GM18867 (cell line): ENCODE data around the gene EFL1.

Experiments used
- ATAC-seq: cut with Tn5 transposase; IDR thresholded peaks from one replicate; pipeline ENCODE4 v1.9.1; 2021; ENCODE audit warnings: mild to moderate bottlenecking, moderate library complexity; ENCODE audit not compliant: unreplicated experiment

Gene EFL1

GRCh38 chr15:82168296-82168695 lies 94.2 kb downstream of the EFL1 start:
- ATAC-seq, result no peak

GRCh38 chr15:82165948-82166376 lies 96.6 kb downstream of the EFL1 start:
- no peak for ATAC-seq

GRCh38 chr15:82159922-82160321 lies 102.6 kb downstream of the EFL1 start:
- no peak for ATAC-seq

GRCh38 chr15:82158811-82159210 lies 103.7 kb downstream of the EFL1 start:
- ATAC-seq, result no peak

- ATAC-seq, result no peak
Measured at GRCh38 chr15:82150645-82151044, 111.9 kb downstream of the EFL1 start.

- ATAC-seq, result no peak
Measured at GRCh38 chr15:82146990-82147461, 115.5 kb downstream of the EFL1 start.

GRCh38 chr15:82146576-82146975 lies 116.0 kb downstream of the EFL1 start:
- ATAC-seq, result no peak

GRCh38 chr15:82143390-82144385 lies 118.8 kb downstream of the EFL1 start:
- ATAC-seq, result no peak

GRCh38 chr15:82140886-82141285 lies 121.6 kb downstream of the EFL1 start:
- no peak for ATAC-seq

GRCh38 chr15:82139823-82140268 lies 122.7 kb downstream of the EFL1 start:
- no peak for ATAC-seq

- ATAC-seq, result no peak
Measured at GRCh38 chr15:82138306-82138705, 124.2 kb downstream of the EFL1 start.

GRCh38 chr15:82137261-82137660 lies 125.3 kb downstream of the EFL1 start:
- ATAC-seq, result no peak

GRCh38 chr15:82136120-82136519 lies 126.4 kb downstream of the EFL1 start:
- no peak for ATAC-seq

- no peak for ATAC-seq
Measured at GRCh38 chr15:82135638-82136037, 126.9 kb downstream of the EFL1 start.

- ATAC-seq, result no peak
Measured at GRCh38 chr15:82134461-82134860, 128.1 kb downstream of the EFL1 start.

- ATAC-seq, result no peak
Measured at GRCh38 chr15:82133251-82133650, 129.3 kb downstream of the EFL1 start.

GRCh38 chr15:82132742-82133141 lies 129.8 kb downstream of the EFL1 start:
- no peak for ATAC-seq

GRCh38 chr15:82132096-82132495 lies 130.4 kb downstream of the EFL1 start:
- no peak for ATAC-seq

- ATAC-seq, result no peak
Measured at GRCh38 chr15:82130248-82130647, 132.3 kb downstream of the EFL1 start.

- no peak for ATAC-seq
Measured at GRCh38 chr15:82129761-82130160, 132.8 kb downstream of the EFL1 start.

- no peak for ATAC-seq
Measured at GRCh38 chr15:82129149-82129692, 133.3 kb downstream of the EFL1 start.
